SK-N-SH (cell line): ENCODE results near the gene SPATA6. TPM values are rescaled to one million over a fixed set of nuclear protein-coding genes. Genes with fewer than 3 reads are reported as not detected.

Experiments
- CTCF ChIA-PET: fragments of 300-600, 350-600 bp; formaldehyde crosslinking; extraction: SDS; loops from one replicate; lab custom pipeline; 2021; lab: Yijun Ruan, JAX
- POLR2A ChIA-PET: fragments of 350-600 bp; sonication (Branson Sonifier 250); formaldehyde crosslinking; extraction: SDS; loops from one replicate; lab custom pipeline; 2020; ENCODE audit warnings: antibody characterized with exemption, inconsistent platforms; lab: Yijun Ruan, JAX
- DNase-seq: peaks from one replicate; pipeline ENCODE4 v3.0.0; 2012
- H2AFZ ChIP-seq: fragments of 200-600 bp; sonication (generic); 2 replicates; pipeline ENCODE4 v1.8.1; 2016; ENCODE audit warnings: antibody characterized with exemption, mild to moderate bottlenecking, low read depth
- H3F3A ChIP-seq: fragments of 200-600 bp; sonication (generic); replicated peaks from 2 replicates; pipeline ENCODE3; 2016; ENCODE audit warnings: antibody characterized with exemption, mild to moderate bottlenecking; ENCODE audit not compliant: insufficient read depth
- H3K27ac ChIP-seq, 2 experiments: fragments of 200-500 bp in 1 of 2; fragments of 200-600 bp in 1 of 2; sonication (Bioruptor generic) in 1 of 2; sonication (generic), shearing (Covaris generic) in 1 of 2; 2 replicates each; pipeline versions ENCODE4 v1.5.1 to v1.6.1; 2014 to 2016; ENCODE audit warnings: low read depth in 2 of 2, inconsistent platforms in 1 of 2, low read length in 1 of 2, mild to moderate bottlenecking in 1 of 2, mixed read lengths in 1 of 2
- H3K27me3 ChIP-seq: fragments of 200-600 bp; sonication (generic), shearing (Covaris generic); 2 replicates; pipeline ENCODE4 v1.6.1; 2016; ENCODE audit warnings: mixed run types; ENCODE audit not compliant: insufficient read depth
- H3K36me3 ChIP-seq, 2 experiments: fragments of 200-500 bp in 1 of 2; fragments of 200-600 bp in 1 of 2; sonication (Bioruptor generic) in 1 of 2; sonication (generic) in 1 of 2; replicated peaks in 1 of 2; 2 replicates each; pipeline versions ENCODE3 to v1.5.1; 2014 to 2016; ENCODE audit warnings: low read length in 1 of 2, mild to moderate bottlenecking in 1 of 2; ENCODE audit not compliant: insufficient read depth in 2 of 2, control insufficient read depth in 1 of 2
- H3K4me1 ChIP-seq, 2 experiments: fragments of 200-500 bp in 1 of 2; fragments of 200-600 bp in 1 of 2; sonication (Bioruptor generic) in 1 of 2; sonication (generic), shearing (Covaris generic) in 1 of 2; 2 replicates each; pipeline versions ENCODE4 v1.5.1 to v1.6.1; 2014 to 2016; ENCODE audit warnings: low read depth in 1 of 2, low read length in 1 of 2, mixed run types in 1 of 2; ENCODE audit not compliant: insufficient read depth in 2 of 2, control insufficient read depth in 1 of 2
- H3K4me2 ChIP-seq: fragments of 200-600 bp; sonication (generic), shearing (Covaris generic); 2 replicates; pipeline ENCODE4 v1.6.1; 2017; ENCODE audit warnings: mixed run types
- H3K4me3 ChIP-seq, 2 experiments: fragments of 200-500 bp in 1 of 2; fragments of 200-600 bp in 1 of 2; sonication (Bioruptor generic) in 1 of 2; sonication (generic), shearing (Covaris generic) in 1 of 2; 2 replicates each; pipeline versions ENCODE4 v1.5.1 to v1.8.1; 2014 to 2016; ENCODE audit warnings: low read depth in 2 of 2, inconsistent platforms in 1 of 2, low read length in 1 of 2, mild to moderate bottlenecking in 1 of 2, mixed read lengths in 1 of 2, moderate library complexity in 1 of 2
- H3K79me2 ChIP-seq: fragments of 200-600 bp; sonication (generic); 2 replicates; pipeline ENCODE4 v1.8.1; 2017; ENCODE audit warnings: mild to moderate bottlenecking; ENCODE audit not compliant: insufficient read depth
- H3K9ac ChIP-seq: fragments of 200-600 bp; sonication (generic); 2 replicates; pipeline ENCODE4 v1.6.1; 2017; ENCODE audit warnings: mixed run types
- H3K9me2 ChIP-seq: fragments of 200-600 bp; sonication (generic); 2 replicates; pipeline ENCODE4 v1.6.1; 2017; ENCODE audit warnings: mixed run types
- H3K9me3 ChIP-seq: fragments of 200-600 bp; sonication (generic); 2 replicates; pipeline ENCODE4 v1.6.1; 2017; ENCODE audit warnings: mixed run types, mild to moderate bottlenecking, moderate library complexity
- H4K20me1 ChIP-seq: fragments of 200-600 bp; sonication (generic); 2 replicates; pipeline ENCODE4 v1.6.1; 2017; ENCODE audit warnings: mild to moderate bottlenecking, mixed run types; ENCODE audit not compliant: insufficient read depth
- CHD2 ChIP-seq: fragments of 150-350 bp; IDR thresholded peaks from 2 replicates; pipeline ENCODE4 v1.6.1; 2018; ENCODE audit warnings: low read length; ENCODE audit not compliant: partially characterized antibody
- CTCF ChIP-seq: fragments of 200-600 bp; sonication (generic); IDR thresholded peaks from 2 replicates; pipeline ENCODE4 v1.6.1; 2017; ENCODE audit warnings: antibody characterized with exemption, mild to moderate bottlenecking, moderate library complexity
- ELF1 ChIP-seq: IDR thresholded peaks from 2 replicates; pipeline ENCODE4 v1.4.0; 2012
- EZH2phosphoT487 ChIP-seq: fragments of 200-600 bp; sonication (generic); IDR thresholded peaks from 2 replicates; pipeline ENCODE4 v1.6.1; 2017; ENCODE audit warnings: low read depth, mixed run types, mild to moderate bottlenecking, antibody characterized with exemption, moderate library complexity, borderline replicate concordance
- FOSL2 ChIP-seq: IDR thresholded peaks from 2 replicates; pipeline ENCODE4 v1.4.0; 2012; ENCODE audit warnings: low read depth, mild to moderate bottlenecking, moderate library complexity, borderline replicate concordance
- FOXJ3 ChIP-seq: sonication (generic); formaldehyde crosslinking; IDR thresholded peaks from 2 replicates; pipeline ENCODE4 v1.5.1; 2020; ENCODE audit warnings: mild to moderate bottlenecking, missing genetic modification reagents
- FOXM1 ChIP-seq: IDR thresholded peaks from 2 replicates; pipeline ENCODE4 v1.4.0; 2012; ENCODE audit warnings: low read depth, mild to moderate bottlenecking
- GABPA ChIP-seq: IDR thresholded peaks from 2 replicates; pipeline ENCODE4 v1.4.0; 2012; ENCODE audit warnings: low read depth, mild to moderate bottlenecking
- JUND ChIP-seq: IDR thresholded peaks from 2 replicates; pipeline ENCODE4 v1.4.0; 2012
- NFIC ChIP-seq: IDR thresholded peaks from 2 replicates; pipeline ENCODE4 v1.4.0; 2012; ENCODE audit warnings: borderline replicate concordance
- NRF1 ChIP-seq: IDR thresholded peaks from 2 replicates; pipeline ENCODE4 v1.6.1; 2012; ENCODE audit warnings: low read depth, mild to moderate bottlenecking, low read length
- PBX3 ChIP-seq: IDR thresholded peaks from 2 replicates; pipeline ENCODE4; 2012
- POLR2AphosphoS5 ChIP-seq: IDR thresholded peaks from 2 replicates; pipeline ENCODE4 v1.6.1; 2012; ENCODE audit warnings: low read depth, low read length
- RFX5 ChIP-seq: IDR thresholded peaks from 2 replicates; pipeline ENCODE4 v1.6.1; 2012; ENCODE audit warnings: mild to moderate bottlenecking, improper control_type of control experiment, low read length
- RXRA ChIP-seq: IDR thresholded peaks from 2 replicates; pipeline ENCODE4 v1.4.0; 2012; ENCODE audit warnings: low read depth, mild to moderate bottlenecking, borderline replicate concordance
- TCF12 ChIP-seq: IDR thresholded peaks from 2 replicates; pipeline ENCODE4 v1.4.0; 2012
- TEAD4 ChIP-seq: IDR thresholded peaks from 2 replicates; pipeline ENCODE4 v1.4.0; 2012; ENCODE audit warnings: mild to moderate bottlenecking, borderline replicate concordance; ENCODE audit not compliant: insufficient read depth
- YY1 ChIP-seq: IDR thresholded peaks from 2 replicates; pipeline ENCODE4 v1.4.0; 2012; ENCODE audit warnings: low read depth, mild to moderate bottlenecking
- WGBS: methylation state at CpG from one replicate; pipeline ENCODE4 v1.1.6; 2017; ENCODE audit warnings: low lambda C conversion rate; 5-methylcytosine and 5-hydroxymethylcytosine counted together
- polyA plus RNA-seq, 3 experiments: library from polyadenylated mRNA; depleted of rRNA; stranded (reverse); fragments of >200 nt; gene quantifications; 2 replicates each; pipeline ENCODE4 v1.2.3, GENCODE V29; 2012
- TF ChIP-seq, protein P1 (sequence below): fragments of 150-350 bp; IDR thresholded peaks from 2 replicates; pipeline ENCODE4 v1.6.1; 2016; ENCODE audit warnings: mild to moderate bottlenecking, low read depth, low read length
- TF ChIP-seq, protein P2 (sequence below): IDR thresholded peaks from 2 replicates; pipeline ENCODE4 v1.4.0; 2012; ENCODE audit warnings: low read depth, borderline replicate concordance
- TF ChIP-seq, protein P3 (sequence below): IDR thresholded peaks from 2 replicates; pipeline ENCODE4 v1.4.0; 2012; ENCODE audit warnings: low read depth, borderline replicate concordance

SPATA6 gene
- polyA plus RNA-seq, 1 of the 3 experiments (the other 2 are of a cell fraction), result 2.4 TPM

DNA sequence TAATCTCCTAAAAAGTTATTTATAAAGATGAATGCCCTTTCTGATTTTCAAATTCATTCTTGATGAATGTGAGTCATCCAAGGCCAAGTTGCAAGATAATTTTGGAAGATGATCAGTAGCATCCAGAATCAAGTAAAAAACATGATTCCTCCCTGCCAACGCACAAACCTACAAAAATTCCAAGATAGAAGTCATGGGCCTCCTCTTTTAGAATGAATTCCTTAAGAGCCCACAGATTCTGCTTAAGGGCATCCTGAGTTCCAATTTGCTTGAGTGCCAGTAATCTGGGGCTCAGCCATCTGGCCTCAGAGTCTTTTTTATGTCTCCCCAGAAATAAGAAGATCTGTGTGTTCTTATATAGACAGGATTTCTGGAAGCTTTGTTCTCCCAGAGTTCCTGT is 23.2 kb upstream of the SPATA6 start:
- ChIA-PET POLR2A (no interaction called here), CTCF (interaction anchor here (0.7 to 5.0 kb wide), 4 partner anchors 15 to 405 kb away, joined by 3 to 85 read pairs (median 4); no protein-coding TSS in a partner anchor)
- Histone ChIP-seq H3F3A (no peaks in the 10 kb centered on the region), H3K9me3 (no peaks in the 10 kb centered on the region), H3K27me3 (no peaks in the 10 kb centered on the region), H3K27ac (no peak overlapping the region), H3K36me3 (no peaks in the 10 kb centered on the region), H3K4me1 (peaks cover 0 to 13% of the 10 kb centered on the region in 2 experiments; a peak in 1 of 4 replicates), H2AFZ (no peak overlapping the region), H3K9me2 (no peaks in the 10 kb centered on the region), H3K79me2 (no peaks in the 10 kb centered on the region), H3K4me2 (no peak overlapping the region), H3K4me3 (no peak overlapping the region), H3K9ac (no peak overlapping the region), H4K20me1 (no peaks in the 10 kb centered on the region)
- WGBS, result 71% methylated on average over 1 of the region's 1 CpG
- TF ChIP-seq, protein P1, sequence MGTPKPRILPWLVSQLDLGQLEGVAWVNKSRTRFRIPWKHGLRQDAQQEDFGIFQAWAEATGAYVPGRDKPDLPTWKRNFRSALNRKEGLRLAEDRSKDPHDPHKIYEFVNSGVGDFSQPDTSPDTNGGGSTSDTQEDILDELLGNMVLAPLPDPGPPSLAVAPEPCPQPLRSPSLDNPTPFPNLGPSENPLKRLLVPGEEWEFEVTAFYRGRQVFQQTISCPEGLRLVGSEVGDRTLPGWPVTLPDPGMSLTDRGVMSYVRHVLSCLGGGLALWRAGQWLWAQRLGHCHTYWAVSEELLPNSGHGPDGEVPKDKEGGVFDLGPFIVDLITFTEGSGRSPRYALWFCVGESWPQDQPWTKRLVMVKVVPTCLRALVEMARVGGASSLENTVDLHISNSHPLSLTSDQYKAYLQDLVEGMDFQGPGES, result no peak
- TF ChIP-seq YY1, result no peak
- TF ChIP-seq TEAD4, result no peak
- TF ChIP-seq FOXM1, result no peak
- no peak for TF ChIP-seq CHD2
- no peak for TF ChIP-seq RFX5
- TF ChIP-seq NRF1, result no peak
- no peak for TF ChIP-seq JUND
- no peak for TF ChIP-seq POLR2AphosphoS5
- TF ChIP-seq PBX3, result no peak
- TF ChIP-seq, protein P2, sequence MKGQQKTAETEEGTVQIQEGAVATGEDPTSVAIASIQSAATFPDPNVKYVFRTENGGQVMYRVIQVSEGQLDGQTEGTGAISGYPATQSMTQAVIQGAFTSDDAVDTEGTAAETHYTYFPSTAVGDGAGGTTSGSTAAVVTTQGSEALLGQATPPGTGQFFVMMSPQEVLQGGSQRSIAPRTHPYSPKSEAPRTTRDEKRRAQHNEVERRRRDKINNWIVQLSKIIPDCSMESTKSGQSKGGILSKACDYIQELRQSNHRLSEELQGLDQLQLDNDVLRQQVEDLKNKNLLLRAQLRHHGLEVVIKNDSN, result no peak
- no peak for TF ChIP-seq FOXJ3 (CRISPR knock-in tag)
- DNase-seq, result no peak

- ChIA-PET CTCF (interaction anchor here (0.7 kb wide), 1 partner anchor 404 kb away, joined by 3 read pairs; no protein-coding TSS in a partner anchor), POLR2A (interaction anchor here (0.9 kb wide), 1 partner anchor 22 kb away, joined by 3 read pairs; the partner anchor contains the start of gene SPATA6)
- H3K27me3 ChIP-seq, result no peaks in the 10 kb centered on the region
- no peak overlapping the region for H3K9ac ChIP-seq
- H3K4me2 ChIP-seq, result peak overlapping the region; percentile 50
- H3K9me2 ChIP-seq, result no peaks in the 10 kb centered on the region
- no peaks in the 10 kb centered on the region for H4K20me1 ChIP-seq
- H2AFZ ChIP-seq, result no peak overlapping the region
- H3K36me3 ChIP-seq, result no peaks in the 10 kb centered on the region
- no peak for DNase-seq
- no peak overlapping the region for H3K4me3 ChIP-seq
- WGBS, result 62% methylated on average over 5 of the region's 5 CpGs
- no peaks in the 10 kb centered on the region for H3K9me3 ChIP-seq
- H3K4me1 ChIP-seq, result peaks cover 0 to 13% of the 10 kb centered on the region in 2 experiments; a peak in 1 of 4 replicates
- H3K79me2 ChIP-seq, result no peaks in the 10 kb centered on the region
- no peak overlapping the region for H3K27ac ChIP-seq
- no peaks in the 10 kb centered on the region for H3F3A ChIP-seq
- TF ChIP-seq YY1 (no peak), CTCF (no peak), GABPA (no peak), FOXM1 (no peak), FOSL2 (no peak), EZH2phosphoT487 (no peak), NFIC (no peak), TCF12 (no peak), RXRA (no peak), ELF1 (no peak), JUND (no peak)
- TF ChIP-seq, protein P3, sequence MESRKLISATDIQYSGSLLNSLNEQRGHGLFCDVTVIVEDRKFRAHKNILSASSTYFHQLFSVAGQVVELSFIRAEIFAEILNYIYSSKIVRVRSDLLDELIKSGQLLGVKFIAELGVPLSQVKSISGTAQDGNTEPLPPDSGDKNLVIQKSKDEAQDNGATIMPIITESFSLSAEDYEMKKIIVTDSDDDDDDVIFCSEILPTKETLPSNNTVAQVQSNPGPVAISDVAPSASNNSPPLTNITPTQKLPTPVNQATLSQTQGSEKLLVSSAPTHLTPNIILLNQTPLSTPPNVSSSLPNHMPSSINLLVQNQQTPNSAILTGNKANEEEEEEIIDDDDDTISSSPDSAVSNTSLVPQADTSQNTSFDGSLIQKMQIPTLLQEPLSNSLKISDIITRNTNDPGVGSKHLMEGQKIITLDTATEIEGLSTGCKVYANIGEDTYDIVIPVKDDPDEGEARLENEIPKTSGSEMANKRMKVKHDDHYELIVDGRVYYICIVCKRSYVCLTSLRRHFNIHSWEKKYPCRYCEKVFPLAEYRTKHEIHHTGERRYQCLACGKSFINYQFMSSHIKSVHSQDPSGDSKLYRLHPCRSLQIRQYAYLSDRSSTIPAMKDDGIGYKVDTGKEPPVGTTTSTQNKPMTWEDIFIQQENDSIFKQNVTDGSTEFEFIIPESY, result no peak
These were observed 22.2 kb upstream of the SPATA6 start for GRCh38 chr1:48493970-48494769.
